ENCODE measurements around the gene ILDR1.
A peak's percentile ranks its signal among the peaks of the same experiment; 100 is the strongest.

ILDR1 gene

GRCh38 chr3:121989943-121990342, 32.1 kb downstream of the ILDR1 start:
- peak in 1 of 3 experiments; percentile 4 for DNase-seq

GRCh38 chr3:121988146-121988545, 33.9 kb downstream of the ILDR1 start:
- DNase-seq: no peak

GRCh38 chr3:121985846-121986245, 36.2 kb downstream of the ILDR1 start:
- DNase-seq: no peak

- DNase-seq: no peak
Measured at GRCh38 chr3:121981473-121981872, 40.6 kb downstream of the ILDR1 start.

- DNase-seq: no peak
Measured at GRCh38 chr3:121980450-121980796, 41.6 kb downstream of the ILDR1 start.

- DNase-seq: no peak
Measured at GRCh38 chr3:121979734-121980449, 42.2 kb downstream of the ILDR1 start.

GRCh38 chr3:121979246-121979645, 42.8 kb downstream of the ILDR1 start:
- DNase-seq: no peak

GRCh38 chr3:121976727-121977126, 45.3 kb downstream of the ILDR1 start:
- peak in 1 of 3 experiments; percentile 47 for DNase-seq

GRCh38 chr3:121975702-121976302, 46.2 kb downstream of the ILDR1 start:
- DNase-seq: no peak

GRCh38 chr3:121974601-121975111, 47.4 kb downstream of the ILDR1 start:
- no peak for DNase-seq

GRCh38 chr3:121970047-121970446, 52.0 kb downstream of the ILDR1 start:
- DNase-seq: no peak

- no peak for DNase-seq
Measured at GRCh38 chr3:121969631-121970030, 52.4 kb downstream of the ILDR1 start.

GRCh38 chr3:121963608-121964007, 58.4 kb downstream of the ILDR1 start:
- no peak for DNase-seq

GRCh38 chr3:121962443-121962842, 59.6 kb downstream of the ILDR1 start:
- no peak for DNase-seq

- DNase-seq: no peak
Measured at GRCh38 chr3:121961283-121961682, 60.8 kb downstream of the ILDR1 start.

- DNase-seq: no peak
Measured at GRCh38 chr3:121958801-121959200, 63.2 kb downstream of the ILDR1 start.

- no peak for DNase-seq
Measured at GRCh38 chr3:121957674-121958415, 64.2 kb downstream of the ILDR1 start.

GRCh38 chr3:121956363-121956762, 65.7 kb downstream of the ILDR1 start:
- DNase-seq: no peak

- no peak for DNase-seq
Measured at GRCh38 chr3:121951291-121951919, 70.6 kb downstream of the ILDR1 start.

GRCh38 chr3:121948641-121949040, 73.4 kb downstream of the ILDR1 start:
- DNase-seq: no peak

- peak in 1 of 3 experiments; percentile 55 for DNase-seq
Measured at GRCh38 chr3:121943431-121943830, 78.6 kb downstream of the ILDR1 start.

- DNase-seq: peak in 1 of 3 experiments; percentile 18
Measured at GRCh38 chr3:121942116-121942786, 79.8 kb downstream of the ILDR1 start.

- no peak for DNase-seq
Measured at GRCh38 chr3:121941592-121941991, 80.5 kb downstream of the ILDR1 start.
